Activated T-helper 2 cell treated with anti-CD3 and anti-CD28 coated beads, Interferon-gamma antibody, Interleukin-2, Interleukin-4, amounts not matched to agents 10 μg/mL and 5 μg/mL and 100 μg/mL, durations not matched to agents 14 hours and 24 hours and 36 hours (primary cell): Measurements from ENCODE around the gene TMEM150B. TPM values are rescaled to one million over a fixed set of nuclear protein-coding genes. Genes with fewer than 3 reads are reported as not detected.

ENCODE experiments used
- DNase-seq: peaks from one replicate; pipeline ENCODE4 v3.0.0; 2021; ENCODE audit warnings: low spot score
- H3K27ac Mint-ChIP-seq: one replicate; pipeline ENCODE4 v1.8.0; 2021; ENCODE audit warnings: mixed read lengths
- H3K27me3 Mint-ChIP-seq: one replicate; pipeline ENCODE4 v1.8.0; 2021; ENCODE audit warnings: low read depth, mixed read lengths
- H3K36me3 Mint-ChIP-seq: one replicate; pipeline ENCODE4 v1.8.0; 2021; ENCODE audit warnings: low read depth, mixed read lengths
- H3K4me1 Mint-ChIP-seq: one replicate; pipeline ENCODE4 v1.8.0; 2021; ENCODE audit warnings: low read depth, mixed read lengths
- H3K4me3 Mint-ChIP-seq: one replicate; pipeline ENCODE4 v1.8.0; 2021; ENCODE audit warnings: low read depth, mild to moderate bottlenecking, moderate library complexity, mixed read lengths
- H3K9me3 Mint-ChIP-seq: one replicate; pipeline ENCODE4 v1.8.0; 2021; ENCODE audit warnings: mixed read lengths
- intact Hi-C: fragments of 100-400 bp; cut with micrococcal nuclease; formaldehyde crosslinking; loops from one replicate; pipeline ENCODE4 v1.15.1; 2023
- total RNA-seq: library from RNA; stranded (reverse); gene quantifications from 2 replicates; pipeline ENCODE4 v1.2.3, GENCODE V29; 2022

Gene TMEM150B
- total RNA-seq, 1 donor from 2014 or later: 0.46 TPM

DNA sequence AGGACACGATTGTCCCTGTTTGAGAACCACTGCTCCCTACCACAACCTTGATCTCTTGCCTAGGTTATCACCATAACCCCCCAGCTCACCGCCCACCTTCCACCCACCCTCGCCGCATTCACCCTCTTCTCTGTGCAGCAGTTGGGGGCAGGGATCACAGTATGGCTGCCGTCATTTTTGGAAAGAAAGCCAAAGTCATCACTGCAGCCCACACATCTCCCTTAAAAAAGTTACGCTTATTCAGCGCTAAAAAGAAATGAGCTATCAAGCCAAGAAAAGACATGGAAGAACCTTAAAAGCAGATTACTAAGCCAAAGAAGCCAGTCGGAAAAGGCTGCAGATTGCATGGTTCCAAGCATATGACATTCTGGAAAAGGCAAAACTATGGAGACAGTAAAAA is 55.8 kb downstream of the TMEM150B start:
- no peak for DNase-seq
- no peaks in the 10 kb centered on the region for H3K27me3 Mint-ChIP-seq
- peaks cover 8% of the 10 kb centered on the region for H3K9me3 Mint-ChIP-seq
- H3K4me1 Mint-ChIP-seq: no peaks in the 10 kb centered on the region
- no peak overlapping the region for H3K27ac Mint-ChIP-seq
- peaks cover 29% of the 10 kb centered on the region for H3K36me3 Mint-ChIP-seq
- intact Hi-C loops: no loop called here
- H3K4me3 Mint-ChIP-seq: no peak overlapping the region

DNA sequence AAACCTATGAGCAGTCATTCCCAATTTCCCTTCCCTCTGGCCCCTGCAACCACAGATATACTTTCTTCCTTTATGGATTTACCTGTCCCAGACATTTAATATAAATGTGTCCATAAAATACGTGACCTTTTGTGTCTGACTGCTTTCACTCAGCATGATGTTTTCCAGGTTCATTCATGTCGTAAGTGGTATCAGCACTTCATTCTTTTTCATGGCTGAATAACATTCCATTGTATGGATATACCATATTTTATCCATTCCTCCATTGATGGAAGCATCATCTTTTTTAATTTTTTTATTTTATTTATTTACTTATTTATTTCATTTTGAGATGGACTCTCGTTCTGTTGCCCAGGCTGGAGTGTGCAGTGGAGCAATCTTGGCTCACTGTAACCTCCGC is 58.3 kb downstream of the TMEM150B start:
- intact Hi-C loops: no loop called here
- no peak for DNase-seq
- Mint-ChIP-seq H3K4me1 (no peaks in the 10 kb centered on the region), H3K27ac (no peak overlapping the region), H3K36me3 (peaks cover 21% of the 10 kb centered on the region), H3K9me3 (peaks cover 8% of the 10 kb centered on the region), H3K27me3 (no peaks in the 10 kb centered on the region), H3K4me3 (no peak overlapping the region)

DNA sequence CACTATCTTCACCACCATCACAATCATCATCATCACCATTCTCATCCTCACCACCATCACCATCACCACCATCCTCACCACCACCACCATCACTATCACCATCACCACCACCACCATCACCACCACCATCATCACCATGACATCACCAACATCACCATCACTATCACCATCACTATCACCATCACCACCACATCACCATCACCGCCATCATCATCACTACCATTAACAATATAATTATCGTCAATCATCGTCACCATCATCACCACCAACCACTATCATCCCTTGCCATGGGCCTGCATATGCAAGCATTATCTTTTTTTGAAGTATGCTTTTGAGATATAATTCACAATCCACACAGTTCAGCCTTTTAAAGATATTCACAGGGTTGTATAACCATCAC is 58.7 kb downstream of the TMEM150B start:
- Mint-ChIP-seq H3K4me3 (no peak overlapping the region), H3K4me1 (no peaks in the 10 kb centered on the region)

DNA sequence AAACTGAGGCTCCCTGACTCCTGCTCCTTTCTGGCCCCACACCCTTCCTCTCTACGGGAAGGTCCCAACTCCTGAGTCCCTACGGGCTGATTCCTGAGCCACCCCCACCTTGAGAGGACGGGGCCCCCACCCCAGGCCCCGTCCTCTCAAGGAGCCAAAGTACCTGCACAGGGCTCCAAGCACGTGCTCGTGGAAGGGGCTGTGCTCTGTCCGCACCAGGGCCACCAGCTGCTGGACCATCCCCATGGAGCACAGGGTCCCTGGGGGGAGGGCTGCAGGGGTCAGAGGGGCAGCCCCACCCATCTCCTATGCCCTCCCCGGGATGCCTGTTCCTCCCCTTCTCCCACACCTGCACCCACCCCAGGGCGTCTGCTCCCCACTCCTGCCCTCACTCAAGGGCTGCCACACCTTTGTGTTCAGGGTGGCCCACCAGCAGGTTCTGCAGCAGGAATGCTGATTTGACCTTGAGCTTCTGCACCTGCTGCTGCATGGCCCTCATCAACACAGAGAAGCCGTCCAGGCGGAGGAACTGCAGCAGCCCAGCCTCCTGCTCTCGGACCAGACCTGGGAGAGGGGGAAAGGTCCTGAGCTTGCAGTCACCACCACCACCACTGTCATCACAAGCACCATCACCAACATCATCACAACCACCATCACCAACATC is 59.3 kb downstream of the TMEM150B start:
- H3K9me3 Mint-ChIP-seq: peaks cover 8% of the 10 kb centered on the region
- H3K4me3 Mint-ChIP-seq: no peak overlapping the region
- peaks cover 20% of the 10 kb centered on the region for H3K36me3 Mint-ChIP-seq
- DNase-seq: no peak
- no peaks in the 10 kb centered on the region for H3K27me3 Mint-ChIP-seq
- H3K4me1 Mint-ChIP-seq: no peaks in the 10 kb centered on the region
- intact Hi-C loops: no loop called here
- no peak overlapping the region for H3K27ac Mint-ChIP-seq

More for the DNA sequence above, 58.7 kb downstream of the TMEM150B start:
- Mint-ChIP-seq H3K27ac (no peak overlapping the region), H3K36me3 (peaks cover 20% of the 10 kb centered on the region), H3K9me3 (peaks cover 8% of the 10 kb centered on the region), H3K27me3 (no peaks in the 10 kb centered on the region)
- intact Hi-C loops: no loop called here
- no peak for DNase-seq

DNA sequence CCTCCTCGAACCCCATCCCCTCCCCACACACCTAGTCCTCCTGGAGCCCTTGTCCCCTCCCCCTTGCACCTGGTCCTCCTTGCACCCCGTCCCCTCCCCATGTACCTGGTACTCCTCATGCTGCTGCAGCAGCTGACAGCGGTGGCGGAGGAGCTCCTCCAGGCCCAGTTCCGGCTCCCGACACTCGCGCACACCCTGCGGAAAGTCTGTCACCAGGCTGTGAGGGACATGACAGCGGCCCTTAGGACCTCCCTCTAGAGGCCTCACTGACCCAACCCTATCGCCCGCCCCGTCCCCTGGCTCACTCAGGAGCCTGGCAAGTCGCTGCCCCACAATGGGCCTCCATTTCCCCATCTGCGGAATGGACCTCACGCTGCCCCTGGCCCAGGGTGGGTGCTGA is 60.0 kb downstream of the TMEM150B start:
- intact Hi-C loops: no loop called here
- Mint-ChIP-seq H3K9me3 (peaks cover 8% of the 10 kb centered on the region), H3K27me3 (no peaks in the 10 kb centered on the region), H3K4me1 (peaks cover 4% of the 10 kb centered on the region), H3K4me3 (no peak overlapping the region), H3K36me3 (peaks cover 20% of the 10 kb centered on the region), H3K27ac (no peak overlapping the region)
- no peak for DNase-seq

DNA sequence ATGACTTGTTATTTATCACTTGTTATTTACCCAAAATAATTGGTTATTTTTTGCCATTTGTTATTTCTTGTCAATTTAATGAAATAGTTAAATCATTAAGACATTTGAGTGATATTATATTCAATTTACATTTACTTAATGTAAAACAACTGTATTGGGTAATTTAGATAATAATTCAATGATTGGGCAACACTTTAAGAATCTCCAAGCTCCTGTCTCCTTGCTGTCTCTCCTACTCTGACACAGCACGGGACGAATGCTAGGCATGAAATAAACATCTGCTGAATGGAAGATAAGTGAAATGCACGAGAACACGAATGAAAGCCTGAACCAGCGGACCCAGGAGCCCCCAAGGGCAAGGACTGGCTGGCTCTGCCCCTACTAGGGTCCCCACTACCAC is 60.6 kb downstream of the TMEM150B start:
- Mint-ChIP-seq H3K36me3 (peaks cover 19% of the 10 kb centered on the region), H3K4me1 (peaks cover 7% of the 10 kb centered on the region), H3K4me3 (no peak overlapping the region), H3K27me3 (no peaks in the 10 kb centered on the region), H3K9me3 (peaks cover 8% of the 10 kb centered on the region), H3K27ac (no peak overlapping the region)
- intact Hi-C loops: no loop called here
- DNase-seq: no peak

Other genes starting within 250 kb of the TMEM150B start
- gene EPS8L1, start 249.5 kb downstream of the TMEM150B start, total RNA-seq: 4.9 and 6.6 TPM in 2 replicates
- 104 and 108 TPM in 2 replicates for gene PPP1R12C, start 207.7 kb downstream of the TMEM150B start, total RNA-seq
- gene TNNT1, start 176.1 kb downstream of the TMEM150B start, total RNA-seq: 0.27 and 1.3 TPM in 2 replicates
- not detected in 2 replicates for gene TNNI3, start 167.6 kb downstream of the TMEM150B start, total RNA-seq
- 0.23 and 0.27 TPM in 2 replicates for gene DNAAF3, start 158.7 kb downstream of the TMEM150B start, total RNA-seq
- 0.23 TPM in 1 of 2 replicates, not detected in the other for gene SYT5, start 145.1 kb downstream of the TMEM150B start, total RNA-seq
- gene PTPRH, start 115.8 kb downstream of the TMEM150B start, total RNA-seq: not detected in 2 replicates
- gene TMEM86B, start 96.6 kb downstream of the TMEM150B start, total RNA-seq: 6.0 and 6.7 TPM in 2 replicates
- gene PPP6R1, start 66.3 kb downstream of the TMEM150B start, total RNA-seq: 180 and 183 TPM in 2 replicates
- 59.0 and 59.3 TPM in 2 replicates for gene HSPBP1, start 45.2 kb downstream of the TMEM150B start, total RNA-seq
- gene BRSK1, start 41.3 kb downstream of the TMEM150B start, total RNA-seq: 5.8 and 6.0 TPM in 2 replicates
- gene KMT5C, start 14.5 kb upstream of the TMEM150B start, total RNA-seq: 34.3 and 35.3 TPM in 2 replicates
- gene COX6B2, start 29.4 kb upstream of the TMEM150B start, total RNA-seq: 1.8 TPM in 1 of 2 replicates, not detected in the other
- gene GARIN5B, start 37.9 kb upstream of the TMEM150B start, total RNA-seq: not detected in 2 replicates
- 0.25 and 0.32 TPM in 2 replicates for gene IL11, start 45.1 kb upstream of the TMEM150B start, total RNA-seq
- gene TMEM190, start 51.5 kb upstream of the TMEM150B start, total RNA-seq: not detected in 2 replicates
- 7.9 and 10.5 TPM in 2 replicates for gene TMEM238, start 59.0 kb upstream of the TMEM150B start, total RNA-seq
- 2,206 and 2,207 TPM in 2 replicates for gene RPL28, start 60.6 kb upstream of the TMEM150B start, total RNA-seq
- 210 and 220 TPM in 2 replicates for gene UBE2S, start 82.4 kb upstream of the TMEM150B start, total RNA-seq
- gene SHISA7, start 118.0 kb upstream of the TMEM150B start, total RNA-seq: not detected in 2 replicates
- 30.4 and 34.8 TPM in 2 replicates for gene ISOC2, start 136.3 kb upstream of the TMEM150B start, total RNA-seq
- gene C19orf85, start 139.4 kb upstream of the TMEM150B start, total RNA-seq: not detected in 2 replicates
- gene ZNF628, start 151.3 kb upstream of the TMEM150B start, total RNA-seq: 8.6 and 9.5 TPM in 2 replicates
- 20.0 and 20.2 TPM in 2 replicates for gene NAT14, start 159.8 kb upstream of the TMEM150B start, total RNA-seq
- gene SSC5D, start 163.1 kb upstream of the TMEM150B start, total RNA-seq: 0.41 and 0.71 TPM in 2 replicates
- gene SBK2, start 211.8 kb upstream of the TMEM150B start, total RNA-seq: not detected in 2 replicates
- not detected in 2 replicates for gene SBK3, start 220.2 kb upstream of the TMEM150B start, total RNA-seq